SH-SY5Y (cell line): ENCODE data around the gene PDZRN4.

Experiments
- GATA2 ChIP-seq: IDR thresholded peaks from 2 replicates; pipeline ENCODE4 v1.6.1; 2011; ENCODE audit warnings: mild to moderate bottlenecking, low read depth, low read length
- GATA3 ChIP-seq: IDR thresholded peaks from 2 replicates; pipeline ENCODE4 v1.6.1; 2011; ENCODE audit warnings: low read depth, mild to moderate bottlenecking, low read length, moderate library complexity

DNA sequence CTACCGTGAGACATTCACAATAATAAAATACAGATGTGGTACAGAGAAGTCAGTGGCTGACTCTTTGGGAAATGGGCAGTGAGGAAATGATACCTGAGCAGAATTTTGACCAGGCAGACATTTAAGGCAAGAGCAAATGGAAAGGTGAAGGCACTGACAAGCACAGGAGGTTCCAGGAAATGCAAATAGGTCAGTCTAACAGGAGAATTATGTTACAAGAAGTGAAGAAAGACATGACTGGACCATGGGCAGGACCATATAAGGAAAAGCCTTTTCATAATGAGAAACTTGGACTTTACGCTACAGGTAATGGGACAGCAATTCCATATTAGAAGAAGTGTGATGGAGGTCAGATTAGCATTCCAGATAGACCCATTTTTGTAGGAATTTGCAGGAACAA, 338.9 kb downstream of the PDZRN4 start:
- TF ChIP-seq GATA3 (no peak), GATA2 (no peak)
